WTC11 (cell line): ENCODE measurements around the gene SYNGAP1. TPM values are rescaled to one million over a fixed set of nuclear protein-coding genes. Genes with fewer than 3 reads are reported as not detected.
"Not testable (repeated sequence)": the region's sequence is repeated elsewhere in the genome, so short reads cannot be mapped to it uniquely, and the experiment has no call there.

ENCODE experiments used
- ATAC-seq: fragments of 200-7000 bp; cut with Tn5 transposase; 2 replicates; pipeline ENCODE4 v1.10.0; 2021; ENCODE audit warnings: mild to moderate bottlenecking, moderate library complexity
- CTCF ChIA-PET: fragments of 300-600 bp; sonication (Branson Sonifier 250); formaldehyde crosslinking; loops from one replicate; lab custom pipeline; 2021; ENCODE audit warnings: antibody characterized with exemption; lab: Charles Lee
- POLR2A ChIA-PET: fragments of 350-600 bp; sonication (Branson Sonifier 250); formaldehyde crosslinking; loops from one replicate; lab custom pipeline; 2021; ENCODE audit warnings: antibody characterized with exemption; lab: Charles Lee
- DNase-seq: peaks from one replicate; pipeline ENCODE4 v3.0.0; 2021; ENCODE audit warnings: low spot score
- H3K27ac Mint-ChIP-seq: 2 replicates; pipeline ENCODE4 v1.8.0; 2021; ENCODE audit warnings: mixed read lengths
- H3K27me3 Mint-ChIP-seq: 2 replicates; pipeline ENCODE4 v1.8.0; 2021; ENCODE audit warnings: low read depth, mild to moderate bottlenecking, moderate library complexity, mixed read lengths
- H3K36me3 Mint-ChIP-seq: 2 replicates; pipeline ENCODE4 v1.8.0; 2021; ENCODE audit warnings: mixed read lengths
- H3K4me1 Mint-ChIP-seq: 2 replicates; pipeline ENCODE4 v1.8.0; 2022; ENCODE audit warnings: mixed read lengths
- H3K4me3 Mint-ChIP-seq: 2 replicates; pipeline ENCODE4 v1.8.0; 2021; ENCODE audit warnings: mild to moderate bottlenecking, moderate library complexity, mixed read lengths
- H3K9me3 Mint-ChIP-seq: 2 replicates; pipeline ENCODE4 v1.8.0; 2021; ENCODE audit warnings: mixed read lengths
- AFF4 ChIP-seq: sonication (generic); formaldehyde crosslinking; IDR thresholded peaks from 2 replicates; pipeline ENCODE4 v1.8.1; 2023; ENCODE audit warnings: mild to moderate bottlenecking, missing genetic modification reagents, borderline replicate concordance
- AR ChIP-seq: fragments of 250-450 bp; sonication (Bioruptor Pico); IDR thresholded peaks from 2 replicates; pipeline ENCODE4 v1.9.0; 2021; ENCODE audit warnings: mild to moderate bottlenecking
- ATF1 ChIP-seq: sonication (generic); formaldehyde crosslinking; IDR thresholded peaks from 2 replicates; pipeline ENCODE4 v1.8.1; 2023; ENCODE audit warnings: mild to moderate bottlenecking, moderate library complexity, missing genetic modification reagents
- ATF6 ChIP-seq: sonication (generic); formaldehyde crosslinking; IDR thresholded peaks from 2 replicates; pipeline ENCODE4 v1.8.1; 2023; ENCODE audit warnings: mild to moderate bottlenecking, missing genetic modification reagents
- ELF4 ChIP-seq: sonication (generic); formaldehyde crosslinking; IDR thresholded peaks from 2 replicates; pipeline ENCODE4 v1.8.1; 2022; ENCODE audit warnings: low read depth, mild to moderate bottlenecking, moderate library complexity, missing genetic modification reagents
- ETV6 ChIP-seq: sonication (generic); formaldehyde crosslinking; IDR thresholded peaks from 2 replicates; pipeline ENCODE4 v1.8.1; 2022; ENCODE audit warnings: mild to moderate bottlenecking, missing genetic modification reagents
- FOXK1 ChIP-seq: sonication (generic); formaldehyde crosslinking; IDR thresholded peaks from 2 replicates; pipeline ENCODE4 v1.8.0; 2022; ENCODE audit warnings: mild to moderate bottlenecking, moderate library complexity, missing genetic modification reagents
- KAT7 ChIP-seq: sonication (generic); formaldehyde crosslinking; IDR thresholded peaks from 2 replicates; pipeline ENCODE4 v1.8.1; 2023; ENCODE audit warnings: missing genetic modification reagents, mild to moderate bottlenecking, borderline replicate concordance
- MXD4 ChIP-seq: fragments of 250-450 bp; sonication (Bioruptor Pico); IDR thresholded peaks from 2 replicates; pipeline ENCODE4 v1.8.0; 2021; ENCODE audit warnings: mild to moderate bottlenecking, moderate library complexity, borderline replicate concordance
- NFATC4 ChIP-seq: fragments of 250-450 bp; sonication (Bioruptor Pico); IDR thresholded peaks from 2 replicates; pipeline ENCODE4 v1.9.0; 2021; ENCODE audit warnings: mild to moderate bottlenecking
- NFYB ChIP-seq: sonication (generic); formaldehyde crosslinking; conservative IDR thresholded peaks from 2 replicates; pipeline ENCODE4 v1.8.0; 2022; ENCODE audit warnings: low read depth, missing genetic modification reagents
- PRRX2 ChIP-seq: fragments of 250-450 bp; sonication (Bioruptor Pico); IDR thresholded peaks from 2 replicates; pipeline ENCODE4 v1.8.0; 2021; ENCODE audit warnings: mild to moderate bottlenecking
- RORB ChIP-seq: fragments of 250-450 bp; sonication (Bioruptor Pico); IDR thresholded peaks from 2 replicates; pipeline ENCODE4 v1.9.0; 2021; ENCODE audit warnings: mild to moderate bottlenecking
- SP1 ChIP-seq: sonication (generic); formaldehyde crosslinking; conservative IDR thresholded peaks from 2 replicates; pipeline ENCODE4 v1.8.1; 2022; ENCODE audit warnings: missing genetic modification reagents
- ZNF532 ChIP-seq: fragments of 250-450 bp; sonication (Bioruptor Pico); IDR thresholded peaks from 2 replicates; pipeline ENCODE4 v1.9.0; 2021; ENCODE audit warnings: mild to moderate bottlenecking, borderline replicate concordance
- total RNA-seq: library from RNA; stranded (reverse); gene quantifications from 3 replicates; pipeline ENCODE4 v1.2.3, GENCODE V29; 2021
- TF ChIP-seq, protein P1 (sequence below): sonication (generic); formaldehyde crosslinking; IDR thresholded peaks from 2 replicates; pipeline ENCODE4 v1.8.1; 2022; ENCODE audit warnings: mild to moderate bottlenecking, missing genetic modification reagents, moderate library complexity, borderline replicate concordance

SYNGAP1 gene
- total RNA-seq, 1 experiment from 2014 or later, result 139 TPM

- peaks cover 4% of the 10 kb centered on the region for H3K9me3 Mint-ChIP-seq
- ATAC-seq (no peak), DNase-seq (no peak)
- H3K4me1 Mint-ChIP-seq, result no peaks in the 10 kb centered on the region
- CTCF ChIA-PET, result no interaction called here
- no peak overlapping the region for H3K4me3 Mint-ChIP-seq
- TF ChIP-seq FOXK1 (CRISPR knock-in tag) (no peak), ATF6 (CRISPR knock-in tag) (no peak), ATF1 (CRISPR knock-in tag) (no peak), ELF4 (CRISPR knock-in tag) (no peak), NFATC4 (CRISPR knock-in tag) (no peak), PRRX2 (CRISPR knock-in tag) (no peak), SP1 (no peak), ZNF532 (no peak), AFF4 (CRISPR knock-in tag) (no peak), RORB (CRISPR knock-in tag) (no peak), AR (no peak), NFYB (no peak), KAT7 (CRISPR knock-in tag) (no peak), ETV6 (CRISPR knock-in tag) (no peak), MXD4 (CRISPR knock-in tag) (no peak)
- TF ChIP-seq, protein P1, sequence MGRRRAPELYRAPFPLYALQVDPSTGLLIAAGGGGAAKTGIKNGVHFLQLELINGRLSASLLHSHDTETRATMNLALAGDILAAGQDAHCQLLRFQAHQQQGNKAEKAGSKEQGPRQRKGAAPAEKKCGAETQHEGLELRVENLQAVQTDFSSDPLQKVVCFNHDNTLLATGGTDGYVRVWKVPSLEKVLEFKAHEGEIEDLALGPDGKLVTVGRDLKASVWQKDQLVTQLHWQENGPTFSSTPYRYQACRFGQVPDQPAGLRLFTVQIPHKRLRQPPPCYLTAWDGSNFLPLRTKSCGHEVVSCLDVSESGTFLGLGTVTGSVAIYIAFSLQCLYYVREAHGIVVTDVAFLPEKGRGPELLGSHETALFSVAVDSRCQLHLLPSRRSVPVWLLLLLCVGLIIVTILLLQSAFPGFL (CRISPR knock-in tag), result no peak
- POLR2A ChIA-PET, result no interaction called here
- H3K36me3 Mint-ChIP-seq, result 0 out of 2 replicates have a peak, but pooled peaks cover 4% of the 10 kb centered on the region
- H3K27ac Mint-ChIP-seq, result no peak overlapping the region
- H3K27me3 Mint-ChIP-seq, result peaks cover 14% of the 10 kb centered on the region
Observed at GRCh38 chr6:33483678-33484077, 63.8 kb downstream of the SYNGAP1 start.

GRCh38 chr6:33484673-33485262, 64.9 kb downstream of the SYNGAP1 start:
- DNase-seq, H3K4me3 Mint-ChIP-seq, ATAC-seq, POLR2A ChIA-PET, CTCF ChIA-PET, H3K36me3 Mint-ChIP-seq, H3K9me3 Mint-ChIP-seq, H3K27ac Mint-ChIP-seq, H3K4me1 Mint-ChIP-seq: not testable (repeated sequence)
- H3K27me3 Mint-ChIP-seq, result peaks cover 14% of the 10 kb centered on the region

GRCh38 chr6:33485680-33486079, 65.8 kb downstream of the SYNGAP1 start:
- H3K27ac Mint-ChIP-seq, CTCF ChIA-PET: not testable (repeated sequence)

More at GRCh38 chr6:33485680-33486079, 65.8 kb downstream of the SYNGAP1 start:
- H3K27me3 Mint-ChIP-seq, result peaks cover 14% of the 10 kb centered on the region
- DNase-seq, H3K4me1 Mint-ChIP-seq, POLR2A ChIA-PET, H3K9me3 Mint-ChIP-seq, ATAC-seq, H3K36me3 Mint-ChIP-seq, H3K4me3 Mint-ChIP-seq: not testable (repeated sequence)
